HFF-Myc (cell line): Measurements from ENCODE around the gene ACOXL.

Source experiments
- DNase-seq: peaks from one replicate; pipeline ENCODE4 v3.0.0-alpha.2; 2011; ENCODE audit warnings: low read depth; ENCODE audit errors: extremely low read depth
- H3K4me3 ChIP-seq: replicated peaks from 2 replicates; pipeline ENCODE4 v1.5.1; 2011; ENCODE audit warnings: low read depth, mild to moderate bottlenecking, control low read depth, low read length
- TF ChIP-seq, protein P1 (sequence below): IDR thresholded peaks from 2 replicates; pipeline ENCODE4 v1.5.1; 2012; ENCODE audit warnings: mild to moderate bottlenecking, low read depth, low read length, control low read depth; ENCODE audit errors: missing control alignments

ACOXL gene

DNA sequence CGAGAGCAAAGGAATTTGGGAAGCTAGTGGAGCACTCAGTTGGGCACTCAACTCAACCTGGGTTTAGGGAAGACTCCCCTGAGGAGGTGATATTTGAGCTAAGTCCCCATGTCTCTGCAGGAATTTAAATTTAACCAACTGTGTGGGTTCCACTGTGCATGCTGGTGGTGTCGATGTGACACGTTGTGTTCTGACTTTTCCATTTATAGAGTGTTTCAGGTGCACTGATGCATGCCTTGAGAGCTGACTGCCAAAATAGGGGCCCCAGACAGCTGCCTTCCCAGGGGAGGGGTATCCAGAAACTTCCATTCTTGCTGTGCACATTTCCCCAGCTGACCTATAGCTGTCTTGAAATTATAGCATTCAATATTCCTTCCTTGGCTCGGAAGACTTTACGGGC is 324.7 kb downstream of the ACOXL start:
- no peak for DNase-seq
- TF ChIP-seq, protein P1, sequence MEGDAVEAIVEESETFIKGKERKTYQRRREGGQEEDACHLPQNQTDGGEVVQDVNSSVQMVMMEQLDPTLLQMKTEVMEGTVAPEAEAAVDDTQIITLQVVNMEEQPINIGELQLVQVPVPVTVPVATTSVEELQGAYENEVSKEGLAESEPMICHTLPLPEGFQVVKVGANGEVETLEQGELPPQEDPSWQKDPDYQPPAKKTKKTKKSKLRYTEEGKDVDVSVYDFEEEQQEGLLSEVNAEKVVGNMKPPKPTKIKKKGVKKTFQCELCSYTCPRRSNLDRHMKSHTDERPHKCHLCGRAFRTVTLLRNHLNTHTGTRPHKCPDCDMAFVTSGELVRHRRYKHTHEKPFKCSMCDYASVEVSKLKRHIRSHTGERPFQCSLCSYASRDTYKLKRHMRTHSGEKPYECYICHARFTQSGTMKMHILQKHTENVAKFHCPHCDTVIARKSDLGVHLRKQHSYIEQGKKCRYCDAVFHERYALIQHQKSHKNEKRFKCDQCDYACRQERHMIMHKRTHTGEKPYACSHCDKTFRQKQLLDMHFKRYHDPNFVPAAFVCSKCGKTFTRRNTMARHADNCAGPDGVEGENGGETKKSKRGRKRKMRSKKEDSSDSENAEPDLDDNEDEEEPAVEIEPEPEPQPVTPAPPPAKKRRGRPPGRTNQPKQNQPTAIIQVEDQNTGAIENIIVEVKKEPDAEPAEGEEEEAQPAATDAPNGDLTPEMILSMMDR: no peak
- no peak overlapping the region for H3K4me3 ChIP-seq

DNA sequence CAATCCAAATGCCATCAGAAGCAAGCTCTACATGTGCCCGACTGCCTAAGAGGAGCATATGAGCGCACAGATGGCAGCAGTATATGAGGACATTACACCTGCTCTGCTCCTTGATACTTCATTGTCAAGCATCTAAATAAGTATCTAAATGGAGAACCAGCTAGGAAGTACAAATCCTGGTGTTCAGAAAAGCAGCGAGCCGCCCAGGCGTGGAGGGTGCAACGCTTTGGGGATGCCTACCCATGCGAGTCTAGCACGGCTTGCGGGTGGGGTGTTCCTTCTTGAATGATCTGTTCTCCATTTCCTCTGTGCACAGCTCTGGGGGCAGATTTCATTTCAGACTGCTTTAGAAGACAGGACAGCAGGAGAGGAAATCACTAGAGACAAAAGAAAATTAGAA is 325.3 kb downstream of the ACOXL start:
- DNase-seq: no peak
- no peak overlapping the region for H3K4me3 ChIP-seq
- TF ChIP-seq, protein P1: no peak

DNA sequence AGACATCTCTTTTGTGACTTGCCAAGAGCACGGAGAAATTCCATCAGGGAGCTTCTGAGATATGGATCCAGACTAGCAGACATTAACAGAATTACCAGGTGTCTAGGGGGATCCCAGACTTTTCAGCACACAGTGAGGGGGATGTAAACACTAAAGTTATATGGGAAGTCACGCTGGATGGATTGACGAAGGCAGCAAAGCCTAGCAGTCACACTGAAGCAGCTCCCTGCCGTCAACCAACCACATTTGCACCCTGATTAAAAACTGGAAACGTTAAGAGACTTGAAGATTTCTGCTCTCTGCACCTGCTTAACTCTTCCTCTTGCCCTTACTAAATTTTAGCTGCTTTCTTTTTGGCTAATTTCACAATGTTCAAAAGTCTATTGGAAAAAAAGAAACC is 325.9 kb downstream of the ACOXL start:
- H3K4me3 ChIP-seq: no peak overlapping the region
- DNase-seq: no peak
- TF ChIP-seq, protein P1: no peak

DNA sequence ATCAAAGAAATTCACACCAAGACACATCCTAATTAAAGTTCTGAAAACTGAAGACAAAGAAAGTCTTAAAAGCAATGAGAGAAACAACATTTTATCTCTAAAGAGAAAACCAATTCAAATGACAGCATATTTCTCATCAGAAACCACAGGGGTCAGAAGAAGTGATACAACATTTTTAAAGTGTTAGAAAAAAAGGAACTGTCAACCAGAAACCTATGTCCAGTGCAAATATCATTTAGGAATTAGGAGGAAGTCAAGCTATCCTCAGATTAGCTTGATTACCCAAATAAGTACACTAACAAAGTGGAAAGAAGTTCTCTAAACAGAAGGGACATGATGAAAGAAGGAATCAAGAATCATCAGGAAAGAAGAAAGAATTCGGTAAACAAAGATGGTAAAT is 328.8 kb downstream of the ACOXL start:
- H3K4me3 ChIP-seq: no peak overlapping the region
- DNase-seq: no peak
- TF ChIP-seq, protein P1: no peak

DNA sequence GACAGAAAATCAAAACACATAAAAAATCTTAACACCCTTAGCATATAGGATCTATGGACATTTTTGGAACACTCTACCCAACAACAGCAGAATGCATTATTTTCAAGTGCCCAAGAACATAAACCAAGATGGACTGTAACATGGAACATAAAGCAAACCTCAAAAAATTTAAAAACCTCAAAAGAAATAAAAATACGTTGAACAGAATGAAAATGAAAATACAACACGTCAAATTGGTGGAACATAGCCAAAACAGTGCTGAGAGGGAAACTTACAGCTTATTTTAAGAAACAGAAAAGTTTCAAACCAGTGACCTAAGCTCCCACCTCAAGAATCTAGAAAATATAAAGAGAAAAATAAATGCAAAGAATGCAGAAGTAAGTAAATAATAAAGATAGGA is 330.0 kb downstream of the ACOXL start:
- no peak overlapping the region for H3K4me3 ChIP-seq
- DNase-seq: no peak
- TF ChIP-seq, protein P1: no peak

DNA sequence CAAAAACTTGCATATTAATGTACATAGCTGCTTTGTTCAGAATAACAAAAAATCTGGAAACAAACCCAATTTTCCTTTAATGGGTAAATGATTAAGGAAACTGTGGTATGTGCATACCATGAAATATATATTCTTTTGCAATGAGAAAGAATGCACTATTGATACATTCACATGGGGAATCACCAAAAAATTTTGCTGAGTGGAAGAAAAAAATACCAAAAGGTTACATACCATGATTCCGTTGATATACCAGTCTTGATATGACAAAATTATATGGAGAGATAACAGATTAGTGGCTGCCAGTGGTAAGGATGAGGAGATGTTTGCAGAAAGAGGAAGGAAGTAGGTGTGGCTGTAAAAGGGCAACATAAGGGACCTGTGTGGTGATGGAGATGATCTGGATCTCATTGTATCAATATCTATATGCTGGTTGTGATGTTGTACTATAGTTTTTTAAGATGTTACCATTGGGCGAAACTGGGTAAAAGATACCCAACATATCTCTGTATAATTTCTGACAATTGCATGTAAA is 333.8 kb downstream of the ACOXL start:
- no peak overlapping the region for H3K4me3 ChIP-seq
- TF ChIP-seq, protein P1: no peak
- DNase-seq: no peak

DNA sequence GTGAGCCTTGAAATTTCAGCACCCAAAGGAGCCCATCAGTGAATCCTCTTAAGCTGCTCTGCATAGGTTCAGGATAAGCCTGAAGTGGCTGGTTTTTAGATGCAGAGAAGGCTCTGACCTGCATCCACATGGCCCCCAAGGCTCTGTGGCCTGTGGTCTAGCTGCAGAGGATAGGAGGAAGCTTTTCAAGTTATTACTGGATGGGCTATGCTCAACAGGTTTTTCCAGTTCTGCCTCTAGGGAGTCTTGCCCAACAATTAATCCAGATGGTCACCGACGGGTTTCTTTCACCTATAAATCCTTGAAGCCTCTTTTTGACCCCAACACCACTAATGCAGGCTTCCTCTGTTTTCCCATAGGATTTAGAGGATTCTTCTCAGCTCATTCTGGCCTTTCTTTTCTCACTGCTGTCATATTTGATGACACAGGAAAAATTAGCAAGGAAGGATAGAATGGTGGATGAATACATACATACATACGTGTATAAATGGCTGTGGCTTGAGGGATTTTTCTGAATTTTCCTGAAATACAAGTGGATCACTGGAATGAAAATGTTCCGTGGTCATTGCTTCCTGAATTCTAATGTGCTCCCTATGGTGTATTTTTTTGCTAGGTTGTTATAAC is 336.2 kb downstream of the ACOXL start:
- no peak for DNase-seq
- TF ChIP-seq, protein P1: no peak
- H3K4me3 ChIP-seq: no peak overlapping the region
